OCI-LY1 (cell line): Measurements from ENCODE around the gene TOM1L2.

Experiments used
- H2AFZ ChIP-seq: fragments of 200-600 bp; sonication (generic), shearing (Covaris generic); 2 replicates; pipeline ENCODE4 v1.6.0; 2014; ENCODE audit warnings: antibody characterized with exemption, mild to moderate bottlenecking, low read length
- H3F3A ChIP-seq: fragments of 200-600 bp; sonication (generic), shearing (Covaris generic); 2 replicates; pipeline ENCODE4 v1.6.0; 2014; ENCODE audit warnings: mild to moderate bottlenecking, antibody characterized with exemption, low read length, moderate library complexity; ENCODE audit not compliant: insufficient read depth
- H3K27ac ChIP-seq: fragments of 200-600 bp; sonication (generic); 2 replicates; pipeline ENCODE4 v1.5.1; 2014; ENCODE audit warnings: low read length, mixed run types, mild to moderate bottlenecking, low read depth; ENCODE audit not compliant: poor library complexity, severe bottlenecking
- H3K27me3 ChIP-seq: fragments of 200-600 bp; sonication (generic); 2 replicates; pipeline ENCODE4 v1.6.0; 2014; ENCODE audit warnings: antibody characterized with exemption, mild to moderate bottlenecking, low read length, moderate library complexity; ENCODE audit not compliant: insufficient read depth
- H3K36me3 ChIP-seq: fragments of 200-600 bp; sonication (generic); 2 replicates; pipeline ENCODE4 v1.6.1; 2014; ENCODE audit warnings: mild to moderate bottlenecking, antibody characterized with exemption, low read length, moderate library complexity, mixed read lengths; ENCODE audit not compliant: insufficient read depth
- H3K4me1 ChIP-seq: fragments of 200-600 bp; sonication (generic); 2 replicates; pipeline ENCODE4 v1.5.1; 2014; ENCODE audit warnings: mild to moderate bottlenecking, low read length, moderate library complexity; ENCODE audit not compliant: insufficient read depth, severe bottlenecking
- H3K4me2 ChIP-seq: fragments of 200-600 bp; sonication (generic), shearing (Covaris generic); 2 replicates; pipeline ENCODE4 v1.6.1; 2014; ENCODE audit warnings: low read length
- H3K4me3 ChIP-seq: fragments of 200-600 bp; sonication (generic); 2 replicates; pipeline ENCODE4 v1.5.1; 2014; ENCODE audit warnings: low read length, low read depth, mild to moderate bottlenecking, mixed read lengths; ENCODE audit not compliant: poor library complexity, severe bottlenecking
- H3K79me2 ChIP-seq: fragments of 200-600 bp; shearing (Covaris generic); 2 replicates; pipeline ENCODE4 v1.6.1; 2016; ENCODE audit warnings: mixed run types, low read length, mixed read lengths; ENCODE audit not compliant: insufficient read depth
- H3K9ac ChIP-seq: fragments of 200-600 bp; sonication (generic), shearing (Covaris generic); 2 replicates; pipeline ENCODE4 v1.6.1; 2014; ENCODE audit warnings: mild to moderate bottlenecking, low read length, mixed read lengths
- H3K9me2 ChIP-seq: fragments of 200-600 bp; sonication (generic), shearing (Covaris generic); 2 replicates; pipeline ENCODE4 v1.6.1; 2014; ENCODE audit warnings: low read depth, mild to moderate bottlenecking, low read length, mixed read lengths
- H3K9me3 ChIP-seq: fragments of 200-600 bp; shearing (Covaris generic); 2 replicates; pipeline ENCODE4 v1.6.1; 2014; ENCODE audit warnings: low read length, mixed read lengths
- H4K20me1 ChIP-seq: fragments of 200-600 bp; sonication (generic), shearing (Covaris generic); 2 replicates; pipeline ENCODE4 v1.6.0; 2016; ENCODE audit warnings: mild to moderate bottlenecking, low read length; ENCODE audit not compliant: insufficient read depth
- CTCF ChIP-seq: fragments of 200-600 bp; sonication (generic), shearing (Covaris generic); IDR thresholded peaks from 2 replicates; pipeline ENCODE4 v1.5.1; 2017; ENCODE audit warnings: mild to moderate bottlenecking, antibody characterized with exemption, low read length, moderate library complexity, mixed read lengths
- EZH2 ChIP-seq: fragments of 200-600 bp; sonication (generic), shearing (Covaris generic); IDR thresholded peaks from 2 replicates; pipeline ENCODE4 v1.8.0; 2017; ENCODE audit warnings: borderline replicate concordance, mixed run types, mild to moderate bottlenecking, antibody characterized with exemption, low read length, moderate library complexity, mixed read lengths

TOM1L2 gene

GRCh38 chr17:17844079-17844478, 128.1 kb downstream of the TOM1L2 start:
- no peak overlapping the region for H3K4me2 ChIP-seq
- H3K4me1 ChIP-seq, result peaks cover 22% of the 10 kb centered on the region
- no peaks in the 10 kb centered on the region for H4K20me1 ChIP-seq
- no peak overlapping the region for H3K9ac ChIP-seq
- H3K9me3 ChIP-seq, result no peaks in the 10 kb centered on the region
- no peaks in the 10 kb centered on the region for H3F3A ChIP-seq
- H3K9me2 ChIP-seq, result no peaks in the 10 kb centered on the region
- H2AFZ ChIP-seq, result no peak overlapping the region
- no peak overlapping the region for H3K27ac ChIP-seq
- no peak for TF ChIP-seq EZH2
- TF ChIP-seq CTCF, result no peak
- H3K4me3 ChIP-seq, result no peak overlapping the region
- no peaks in the 10 kb centered on the region for H3K36me3 ChIP-seq
- H3K27me3 ChIP-seq, result no peaks in the 10 kb centered on the region
- no peaks in the 10 kb centered on the region for H3K79me2 ChIP-seq

GRCh38 chr17:17843096-17843495, 129.1 kb downstream of the TOM1L2 start:
- H4K20me1 ChIP-seq, result no peaks in the 10 kb centered on the region
- H3K9me3 ChIP-seq, result no peaks in the 10 kb centered on the region
- H3K4me2 ChIP-seq, result no peak overlapping the region
- H3K4me3 ChIP-seq, result no peak overlapping the region
- H3K27me3 ChIP-seq, result no peaks in the 10 kb centered on the region
- no peaks in the 10 kb centered on the region for H3K36me3 ChIP-seq
- no peak overlapping the region for H2AFZ ChIP-seq
- TF ChIP-seq EZH2 (no peak), CTCF (no peak)
- no peak overlapping the region for H3K27ac ChIP-seq
- peaks cover 28% of the 10 kb centered on the region for H3K4me1 ChIP-seq
- no peaks in the 10 kb centered on the region for H3K79me2 ChIP-seq
- no peak overlapping the region for H3K9ac ChIP-seq
- H3F3A ChIP-seq, result no peaks in the 10 kb centered on the region
- H3K9me2 ChIP-seq, result no peaks in the 10 kb centered on the region

- no peaks in the 10 kb centered on the region for H3K36me3 ChIP-seq
- no peak overlapping the region for H3K9ac ChIP-seq
- no peak overlapping the region for H3K4me3 ChIP-seq
- H3K9me3 ChIP-seq, result no peaks in the 10 kb centered on the region
- H3K4me1 ChIP-seq, result peaks cover 36% of the 10 kb centered on the region
- no peaks in the 10 kb centered on the region for H3K79me2 ChIP-seq
- no peaks in the 10 kb centered on the region for H4K20me1 ChIP-seq
- no peaks in the 10 kb centered on the region for H3K9me2 ChIP-seq
- H3F3A ChIP-seq, result no peaks in the 10 kb centered on the region
- no peak overlapping the region for H2AFZ ChIP-seq
- H3K27me3 ChIP-seq, result no peaks in the 10 kb centered on the region
- no peak overlapping the region for H3K4me2 ChIP-seq
- TF ChIP-seq EZH2 (no peak), CTCF (no peak)
- H3K27ac ChIP-seq, result no peak overlapping the region
Measured at GRCh38 chr17:17842111-17842876, 129.9 kb downstream of the TOM1L2 start.
